Ishikawa (cell line): Measurements from ENCODE around the gene ADGRG4.

Source experiments
- CEBPB ChIP-seq: IDR thresholded peaks from 2 replicates; pipeline ENCODE4 v1.6.1; 2012
- CREB1 ChIP-seq: IDR thresholded peaks from 2 replicates; pipeline ENCODE4 v1.6.1; 2012; ENCODE audit warnings: low read depth
- EGR1 ChIP-seq: IDR thresholded peaks from 2 replicates; pipeline ENCODE4 v1.6.1; 2012
- EP300 ChIP-seq: IDR thresholded peaks from 2 replicates; pipeline ENCODE4 v1.6.1; 2012; ENCODE audit warnings: borderline replicate concordance
- FOXM1 ChIP-seq: IDR thresholded peaks from 2 replicates; pipeline ENCODE4 v1.6.1; 2012; ENCODE audit warnings: low read depth, borderline replicate concordance
- MAX ChIP-seq: IDR thresholded peaks from 2 replicates; pipeline ENCODE4 v1.6.1; 2012
- NFIC ChIP-seq: IDR thresholded peaks from 2 replicates; pipeline ENCODE4 v1.6.1; 2012
- RAD21 ChIP-seq: IDR thresholded peaks from 2 replicates; pipeline ENCODE4 v1.6.1; 2012; ENCODE audit warnings: low read depth
- REST ChIP-seq: IDR thresholded peaks from 2 replicates; pipeline ENCODE4 v1.6.1; 2012; ENCODE audit warnings: low read depth, mild to moderate bottlenecking
- TAF1 ChIP-seq: IDR thresholded peaks from 2 replicates; pipeline ENCODE4 v1.6.1; 2012; ENCODE audit warnings: low read depth, mild to moderate bottlenecking
- TCF12 ChIP-seq: IDR thresholded peaks from 2 replicates; pipeline ENCODE4 v1.6.1; 2012; ENCODE audit warnings: low read depth
- TEAD4 ChIP-seq: IDR thresholded peaks from 2 replicates; pipeline ENCODE4 v1.6.1; 2012
- USF1 ChIP-seq: IDR thresholded peaks from 2 replicates; pipeline ENCODE4 v1.6.1; 2012
- YY1 ChIP-seq: IDR thresholded peaks from 2 replicates; pipeline ENCODE4 v1.6.1; 2012; ENCODE audit warnings: low read depth
- ZBTB7A ChIP-seq: IDR thresholded peaks from 2 replicates; pipeline ENCODE4 v1.6.1; 2012; ENCODE audit warnings: low read depth

Gene ADGRG4

GRCh38 chrX:136353526-136354093 is 52.8 kb downstream of the ADGRG4 start:
- TF ChIP-seq CEBPB (no peak), EP300 (no peak), ZBTB7A (no peak), CREB1 (no peak), TCF12 (no peak), RAD21 (no peak), MAX (no peak), EGR1 (no peak), YY1 (no peak), TEAD4 (no peak)

GRCh38 chrX:136354201-136354600 is 53.4 kb downstream of the ADGRG4 start:
- TF ChIP-seq REST = no peak
- no peak for TF ChIP-seq CEBPB
- TF ChIP-seq TAF1 = no peak
- no peak for TF ChIP-seq FOXM1
- TF ChIP-seq EGR1 = no peak
- TF ChIP-seq TCF12 = no peak
- no peak for TF ChIP-seq NFIC
- no peak for TF ChIP-seq MAX
- TF ChIP-seq TEAD4 = no peak
- no peak for TF ChIP-seq USF1
- no peak for TF ChIP-seq EP300
- no peak for TF ChIP-seq ZBTB7A
- no peak for TF ChIP-seq CREB1
- TF ChIP-seq RAD21 = no peak
- no peak for TF ChIP-seq YY1

GRCh38 chrX:136369377-136369776 is 68.6 kb downstream of the ADGRG4 start:
- no peak for TF ChIP-seq ZBTB7A
- no peak for TF ChIP-seq TEAD4
- TF ChIP-seq USF1 = no peak
- TF ChIP-seq NFIC = no peak
- no peak for TF ChIP-seq CEBPB
- TF ChIP-seq FOXM1 = no peak
- TF ChIP-seq TAF1 = no peak
- no peak for TF ChIP-seq REST
- TF ChIP-seq CREB1 = no peak
- TF ChIP-seq EP300 = no peak
- TF ChIP-seq EGR1 = no peak
- TF ChIP-seq YY1 = no peak
- TF ChIP-seq TCF12 = no peak
- no peak for TF ChIP-seq MAX
- TF ChIP-seq RAD21 = no peak

GRCh38 chrX:136376713-136377112 is 76.0 kb downstream of the ADGRG4 start:
- TF ChIP-seq CEBPB (no peak), MAX (no peak), CREB1 (no peak), TAF1 (no peak), EP300 (no peak), ZBTB7A (no peak), EGR1 (no peak), TEAD4 (no peak), USF1 (no peak)
